ENCODE measurements around the gene CLCN6. TPM values are rescaled to one million over a fixed set of nuclear protein-coding genes. Genes with fewer than 3 reads are reported as not detected.

The CLCN6 gene
- total RNA-seq, 1 experiment from 2014 or later: 17.4 TPM

DNA sequence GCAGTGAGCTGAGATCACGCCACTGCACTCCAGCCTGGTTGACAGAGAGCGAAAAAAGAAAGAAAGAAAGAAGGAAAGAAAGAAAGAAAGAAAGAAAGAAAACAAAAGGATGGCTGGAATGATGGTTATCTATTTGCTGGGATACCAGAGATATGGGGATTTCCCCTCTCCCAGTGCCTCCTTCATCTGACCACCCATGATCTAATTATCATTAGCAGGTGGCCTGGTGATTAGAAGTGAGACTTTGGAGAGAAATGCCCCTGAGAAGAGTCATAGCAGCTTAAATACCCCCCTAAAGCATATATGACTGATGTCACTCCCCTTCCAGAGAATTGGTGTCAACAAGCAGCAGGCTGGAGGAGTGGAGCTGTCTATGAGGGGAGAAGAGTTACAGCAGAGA lies 54.1 kb downstream of the CLCN6 start:
- intact Hi-C loops (cut with micrococcal nuclease; ENCODE audit: unreplicated experiment): no loop called here
- Mint-ChIP-seq H3K36me3 (ENCODE audit: insufficient read depth, unreplicated experiment) (no peaks in the 10 kb centered on the region), H3K4me1 (ENCODE audit: low read depth, unreplicated experiment) (peaks cover 9% of the 10 kb centered on the region), H3K27me3 (ENCODE audit: unreplicated experiment) (peaks cover 69% of the 10 kb centered on the region), H3K9me3 (ENCODE audit: low read depth, unreplicated experiment) (no peaks in the 10 kb centered on the region), H3K4me3 (ENCODE audit: low read depth, unreplicated experiment) (no peak overlapping the region), H3K27ac (ENCODE audit: unreplicated experiment) (no peak overlapping the region)
- CTCF ChIA-PET: no interaction called here
- TF ChIP-seq, protein P1, sequence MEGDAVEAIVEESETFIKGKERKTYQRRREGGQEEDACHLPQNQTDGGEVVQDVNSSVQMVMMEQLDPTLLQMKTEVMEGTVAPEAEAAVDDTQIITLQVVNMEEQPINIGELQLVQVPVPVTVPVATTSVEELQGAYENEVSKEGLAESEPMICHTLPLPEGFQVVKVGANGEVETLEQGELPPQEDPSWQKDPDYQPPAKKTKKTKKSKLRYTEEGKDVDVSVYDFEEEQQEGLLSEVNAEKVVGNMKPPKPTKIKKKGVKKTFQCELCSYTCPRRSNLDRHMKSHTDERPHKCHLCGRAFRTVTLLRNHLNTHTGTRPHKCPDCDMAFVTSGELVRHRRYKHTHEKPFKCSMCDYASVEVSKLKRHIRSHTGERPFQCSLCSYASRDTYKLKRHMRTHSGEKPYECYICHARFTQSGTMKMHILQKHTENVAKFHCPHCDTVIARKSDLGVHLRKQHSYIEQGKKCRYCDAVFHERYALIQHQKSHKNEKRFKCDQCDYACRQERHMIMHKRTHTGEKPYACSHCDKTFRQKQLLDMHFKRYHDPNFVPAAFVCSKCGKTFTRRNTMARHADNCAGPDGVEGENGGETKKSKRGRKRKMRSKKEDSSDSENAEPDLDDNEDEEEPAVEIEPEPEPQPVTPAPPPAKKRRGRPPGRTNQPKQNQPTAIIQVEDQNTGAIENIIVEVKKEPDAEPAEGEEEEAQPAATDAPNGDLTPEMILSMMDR (IDR thresholded peaks at IDR 0.05; ENCODE audit: unreplicated experiment): no peak
- DNase-seq: no peak
- BruUV-seq (replicated peaks): no TSS peak

DNA sequence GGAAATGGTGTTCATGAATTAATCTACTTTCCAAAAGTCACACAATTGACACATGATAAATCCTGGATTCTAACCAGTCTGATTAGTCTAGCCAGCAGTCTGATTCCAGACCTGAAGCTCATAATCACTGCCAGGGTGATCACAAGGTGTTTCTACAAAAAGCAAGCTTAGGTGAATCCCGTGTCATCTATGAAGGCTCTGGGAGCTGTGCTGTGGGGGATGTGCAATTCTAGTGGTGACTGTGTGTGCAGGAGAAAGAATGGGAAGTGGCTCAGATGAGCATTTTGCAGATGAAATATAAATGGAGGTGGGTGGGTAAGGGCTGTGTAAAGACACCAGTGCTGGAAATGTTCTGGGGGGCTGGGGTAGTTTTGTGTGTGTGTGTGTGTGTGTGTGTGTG lies 54.6 kb downstream of the CLCN6 start:
- DNase-seq: no peak
- intact Hi-C loops (cut with micrococcal nuclease; ENCODE audit: unreplicated experiment): no loop called here
- Mint-ChIP-seq H3K9me3 (ENCODE audit: low read depth, unreplicated experiment) (no peaks in the 10 kb centered on the region), H3K4me1 (ENCODE audit: low read depth, unreplicated experiment) (peaks cover 9% of the 10 kb centered on the region), H3K27me3 (ENCODE audit: unreplicated experiment) (peaks cover 72% of the 10 kb centered on the region), H3K27ac (ENCODE audit: unreplicated experiment) (no peak overlapping the region), H3K4me3 (ENCODE audit: low read depth, unreplicated experiment) (no peak overlapping the region), H3K36me3 (ENCODE audit: insufficient read depth, unreplicated experiment) (no peaks in the 10 kb centered on the region)
- CTCF ChIA-PET: no interaction called here
- BruUV-seq (replicated peaks): no TSS peak
- TF ChIP-seq, protein P1 (IDR thresholded peaks at IDR 0.05; ENCODE audit: unreplicated experiment): no peak

DNA sequence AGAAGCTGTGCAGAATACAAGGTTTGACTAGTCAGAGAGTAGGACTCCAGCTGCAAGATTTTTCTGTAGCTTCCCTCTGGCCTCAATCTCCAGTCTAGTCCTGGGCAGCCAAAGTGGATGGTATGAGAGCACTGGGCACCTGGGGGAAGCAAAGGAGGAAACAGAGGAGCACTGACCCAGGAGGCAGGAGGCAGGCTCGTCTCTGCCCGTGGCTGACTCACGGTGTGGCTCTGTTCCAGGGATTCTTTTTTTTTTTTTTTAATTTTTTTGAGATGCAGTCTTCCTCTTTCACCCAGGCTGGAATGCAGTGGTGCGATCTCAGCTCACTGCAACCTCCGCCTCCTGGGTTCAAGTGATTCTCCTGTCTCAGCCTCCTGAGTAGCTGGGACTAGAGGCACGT lies 56.9 kb downstream of the CLCN6 start:
- Mint-ChIP-seq H3K27ac (ENCODE audit: unreplicated experiment) (no peak overlapping the region), H3K27me3 (ENCODE audit: unreplicated experiment) (peaks cover 60% of the 10 kb centered on the region), H3K4me1 (ENCODE audit: low read depth, unreplicated experiment) (peaks cover 9% of the 10 kb centered on the region), H3K9me3 (ENCODE audit: low read depth, unreplicated experiment) (no peaks in the 10 kb centered on the region), H3K36me3 (ENCODE audit: insufficient read depth, unreplicated experiment) (no peaks in the 10 kb centered on the region), H3K4me3 (ENCODE audit: low read depth, unreplicated experiment) (no peak overlapping the region)
- BruUV-seq (replicated peaks): no TSS peak
- CTCF ChIA-PET: interaction anchor here (0.7 kb wide), 1 partner anchor 30 kb away, joined by 3 read pairs; no protein-coding TSS in a partner anchor
- intact Hi-C loops (cut with micrococcal nuclease; ENCODE audit: unreplicated experiment): no loop called here
- peak; percentile 55 for DNase-seq
- TF ChIP-seq, protein P1 (IDR thresholded peaks at IDR 0.05; ENCODE audit: unreplicated experiment): no peak

DNA sequence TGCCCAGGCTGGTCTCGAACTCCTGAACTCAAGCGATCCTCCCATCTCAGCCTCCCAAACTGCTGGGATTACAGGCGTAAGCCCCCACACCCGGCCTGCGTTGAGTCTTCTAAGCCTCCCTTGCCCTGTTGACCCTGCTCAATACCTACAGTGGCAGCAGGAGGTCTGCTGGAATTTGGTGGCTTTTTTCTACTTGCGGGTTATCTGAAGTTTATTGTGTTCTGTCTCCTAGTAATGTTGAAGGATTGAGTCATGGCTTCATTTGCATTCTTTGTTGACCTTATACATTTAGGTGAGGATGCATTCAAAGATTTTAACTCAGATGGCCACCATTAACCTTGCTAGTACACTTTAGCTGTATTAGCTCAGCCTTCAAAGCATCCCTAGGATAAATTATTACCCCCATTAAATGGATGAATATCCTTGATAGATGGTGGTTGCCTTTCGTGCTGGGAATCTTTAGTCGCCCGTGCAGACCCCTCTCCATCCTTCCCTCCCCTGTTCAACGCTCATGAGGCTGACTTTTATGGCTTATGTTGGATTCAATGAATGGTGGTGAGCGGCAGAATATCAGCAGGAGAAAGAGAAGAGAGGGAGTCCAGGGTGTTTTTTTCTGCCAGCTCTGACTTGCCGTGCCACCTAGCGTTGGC lies 62.5 kb downstream of the CLCN6 start:
- intact Hi-C loops (cut with micrococcal nuclease; ENCODE audit: unreplicated experiment): no loop called here
- BruUV-seq (replicated peaks): no TSS peak
- peaks cover 70% of the 10 kb centered on the region for H3K27me3 Mint-ChIP-seq (ENCODE audit: unreplicated experiment)
- H3K4me1 Mint-ChIP-seq (ENCODE audit: low read depth, unreplicated experiment): no peaks in the 10 kb centered on the region
- no peaks in the 10 kb centered on the region for H3K9me3 Mint-ChIP-seq (ENCODE audit: low read depth, unreplicated experiment)
- H3K4me3 Mint-ChIP-seq (ENCODE audit: low read depth, unreplicated experiment): no peak overlapping the region
- H3K27ac Mint-ChIP-seq (ENCODE audit: unreplicated experiment): no peak overlapping the region
- TF ChIP-seq, protein P1 (IDR thresholded peaks at IDR 0.05; ENCODE audit: unreplicated experiment): no peak
- no peaks in the 10 kb centered on the region for H3K36me3 Mint-ChIP-seq (ENCODE audit: insufficient read depth, unreplicated experiment)
- no peak for DNase-seq
- CTCF ChIA-PET: interaction anchor here (1.0 kb wide), 1 partner anchor 9 kb away, joined by 4 read pairs; no protein-coding TSS in a partner anchor

All from Calu3 (cell line).